Left cardiac atrium (tissue), 4 donors: Measurements from ENCODE around the gene ACER2. TPM values are rescaled to one million over a fixed set of nuclear protein-coding genes. Genes with fewer than 3 reads are reported as not detected.

Experiments used
- ATAC-seq, 2 donors: fragments of 200-7000 bp; cut with Tn5 transposase; one replicate each; pipeline ENCODE4 v1.9.1; 2020; ENCODE audit warnings: mild to moderate bottlenecking in 2 of 2, moderate library complexity in 2 of 2
- DNase-seq: peaks from one replicate; pipeline ENCODE4 v3.0.0-alpha.2; 2020
- intact Hi-C, 2 donors: fragments of 100-400 bp; cut with DNase I; formaldehyde crosslinking; loops; one replicate each; pipeline versions ENCODE4 v1.14.1 to v1.15.1; 2022 to 2023
- total RNA-seq, 2 donors: library from RNA; stranded (reverse); fragmentation: NEBNext Ultra II Directional; extraction: Animal tissue kit (Norgen Biotek cat#: 25700); gene quantifications; one replicate each; pipeline ENCODE4 v1.2.1, GENCODE V29; 2021
- donor health status: DM: no; HTN: yes; CAD: no.
- donor health status: DM: no; HTN: yes; CAD: no; lungs with severe emphysema.
- donor health status: DM: yes; HTN: yes; CAD: no.
- donor health status: Dilated cardiomyopathy.

ACER2 gene
- total RNA-seq, 2 donors from 2014 or later = 3.0 to 4.7 TPM

- ATAC-seq (peak in 1 of 2 donors; percentile 61), DNase-seq (no peak)
- intact Hi-C loops = no loop called here
Measured at GRCh38 chr9:19470981-19471650, 62.3 kb downstream of the ACER2 start.

- DNase-seq = peak; percentile 72
- intact Hi-C loops = no loop called here
Measured at GRCh38 chr9:19471737-19472648, 63.2 kb downstream of the ACER2 start.

GRCh38 chr9:19473605-19474004 is 64.8 kb downstream of the ACER2 start:
- ATAC-seq (no peak), DNase-seq (no peak)
- intact Hi-C loops = no loop called here

More at GRCh38 chr9:19471737-19472648, 63.2 kb downstream of the ACER2 start:
- ATAC-seq = peak; percentile 79

GRCh38 chr9:19479874-19480273 is 71.1 kb downstream of the ACER2 start:
- DNase-seq (no peak), ATAC-seq (no peak)
- intact Hi-C loops = no loop called here

GRCh38 chr9:19480345-19480744 is 71.5 kb downstream of the ACER2 start:
- intact Hi-C loops = no loop called here
- DNase-seq (no peak), ATAC-seq (peak in 1 of 2 donors; percentile 21)

- ATAC-seq (peak in 1 of 2 donors; percentile 86), DNase-seq (peak; percentile 40)
- intact Hi-C loops = no loop called here
Measured at GRCh38 chr9:19481121-19481870, 72.5 kb downstream of the ACER2 start.

- intact Hi-C loops = no loop called here
- ATAC-seq (peak in 1 of 2 donors; percentile 37), DNase-seq (no peak)
Measured at GRCh38 chr9:19481971-19482404, 73.2 kb downstream of the ACER2 start.

- ATAC-seq = no peak
- DNase-seq = no peak
- intact Hi-C loops = no loop called here
Measured at GRCh38 chr9:19484699-19485098, 75.9 kb downstream of the ACER2 start.

GRCh38 chr9:19485193-19485592 is 76.4 kb downstream of the ACER2 start:
- no peak for ATAC-seq
- intact Hi-C loops = no loop called here
- no peak for DNase-seq

GRCh38 chr9:19486803-19487202 is 78.0 kb downstream of the ACER2 start:
- no peak for DNase-seq
- no peak for ATAC-seq
- intact Hi-C loops = no loop called here

GRCh38 chr9:19488721-19489120 is 79.9 kb downstream of the ACER2 start:
- ATAC-seq (no peak), DNase-seq (no peak)
- intact Hi-C loops = no loop called here

- intact Hi-C loops = loop anchor here in 1 of 2 donors (10.0 kb wide), 1 partner anchor 435 kb away; no protein-coding TSS in a partner anchor
Measured at GRCh38 chr9:19490269-19490668, 81.5 kb downstream of the ACER2 start.

GRCh38 chr9:19490828-19491227 is 82.0 kb downstream of the ACER2 start:
- ATAC-seq (no peak), DNase-seq (no peak)
- intact Hi-C loops = loop anchor here in 1 of 2 donors (10.0 kb wide), 1 partner anchor 434 kb away; no protein-coding TSS in a partner anchor

More at GRCh38 chr9:19490269-19490668, 81.5 kb downstream of the ACER2 start:
- DNase-seq (no peak), ATAC-seq (no peak)

- DNase-seq (no peak), ATAC-seq (no peak)
- intact Hi-C loops = loop anchor here in 1 of 2 donors (10.0 kb wide), 1 partner anchor 432 kb away; no protein-coding TSS in a partner anchor
Measured at GRCh38 chr9:19492775-19493173, 84.0 kb downstream of the ACER2 start.

- DNase-seq (peak; percentile 92), ATAC-seq (peak; percentile 74 to 89)
- intact Hi-C loops = loop anchor here in 1 of 2 donors (10.0 kb wide), 1 partner anchor 432 kb away; no protein-coding TSS in a partner anchor
Measured at GRCh38 chr9:19493174-19493811, 84.5 kb downstream of the ACER2 start.

- ATAC-seq (peak in 1 of 2 donors; percentile 19), DNase-seq (no peak)
- intact Hi-C loops = loop anchor here in 1 of 2 donors (10.0 kb wide), 1 partner anchor 431 kb away; no protein-coding TSS in a partner anchor
Measured at GRCh38 chr9:19493876-19494275, 85.1 kb downstream of the ACER2 start.

GRCh38 chr9:19495186-19496028 is 86.6 kb downstream of the ACER2 start:
- intact Hi-C loops = loop anchor here in 1 of 2 donors (10.0 kb wide), 1 partner anchor 429 kb away; no protein-coding TSS in a partner anchor
- no peak for ATAC-seq
- DNase-seq = no peak
